Astrocyte of the cerebellum (primary cell): ENCODE results near the gene MCTP2.

Experiments
- DNase-seq: peaks from one replicate; pipeline ENCODE4 v3.0.0-alpha.2; 2011; ENCODE audit warnings: low read depth
- H3K4me3 ChIP-seq: 2 replicates; pipeline ENCODE4 v1.5.1; 2011; ENCODE audit warnings: mild to moderate bottlenecking, low read depth, low read length, moderate library complexity
- in situ Hi-C: cut with HindIII; loops from 2 replicates; pipeline ENCODE4 v1.10.0; 2017; ENCODE audit warnings: low sequenced_read_pairs
- TF ChIP-seq, protein P1 (sequence below): IDR thresholded peaks from 2 replicates; pipeline ENCODE4 v1.5.1; 2012; ENCODE audit warnings: low read length, low read depth, moderate library complexity, mild to moderate bottlenecking; ENCODE audit errors: missing control alignments

Gene MCTP2

DNA sequence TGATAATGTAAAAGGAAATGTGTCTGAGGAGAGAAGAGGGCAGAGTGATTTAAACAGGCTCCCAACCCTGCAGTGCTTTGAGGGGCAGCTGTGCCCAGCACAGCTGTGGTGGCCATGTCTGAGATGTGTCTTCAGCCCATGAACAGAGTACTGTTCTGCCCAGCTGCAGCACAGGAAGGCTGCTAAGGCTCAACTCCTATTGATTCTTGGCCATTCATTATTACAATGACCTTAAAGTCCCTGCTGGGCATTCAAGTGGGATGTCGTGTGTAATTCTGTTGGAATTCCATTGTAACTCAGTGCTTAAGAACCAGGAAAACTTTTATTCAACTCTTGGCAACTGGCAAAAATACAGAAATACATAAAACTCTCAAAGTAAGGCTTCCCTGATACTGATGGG is 229.3 kb downstream of the MCTP2 start:
- DNase-seq, result no peak
- H3K4me3 ChIP-seq, result no peak overlapping the region
- TF ChIP-seq, protein P1, sequence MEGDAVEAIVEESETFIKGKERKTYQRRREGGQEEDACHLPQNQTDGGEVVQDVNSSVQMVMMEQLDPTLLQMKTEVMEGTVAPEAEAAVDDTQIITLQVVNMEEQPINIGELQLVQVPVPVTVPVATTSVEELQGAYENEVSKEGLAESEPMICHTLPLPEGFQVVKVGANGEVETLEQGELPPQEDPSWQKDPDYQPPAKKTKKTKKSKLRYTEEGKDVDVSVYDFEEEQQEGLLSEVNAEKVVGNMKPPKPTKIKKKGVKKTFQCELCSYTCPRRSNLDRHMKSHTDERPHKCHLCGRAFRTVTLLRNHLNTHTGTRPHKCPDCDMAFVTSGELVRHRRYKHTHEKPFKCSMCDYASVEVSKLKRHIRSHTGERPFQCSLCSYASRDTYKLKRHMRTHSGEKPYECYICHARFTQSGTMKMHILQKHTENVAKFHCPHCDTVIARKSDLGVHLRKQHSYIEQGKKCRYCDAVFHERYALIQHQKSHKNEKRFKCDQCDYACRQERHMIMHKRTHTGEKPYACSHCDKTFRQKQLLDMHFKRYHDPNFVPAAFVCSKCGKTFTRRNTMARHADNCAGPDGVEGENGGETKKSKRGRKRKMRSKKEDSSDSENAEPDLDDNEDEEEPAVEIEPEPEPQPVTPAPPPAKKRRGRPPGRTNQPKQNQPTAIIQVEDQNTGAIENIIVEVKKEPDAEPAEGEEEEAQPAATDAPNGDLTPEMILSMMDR, result no peak
- in situ Hi-C loops, result loop anchor here (5.0 kb wide), 1 partner anchor 97 kb away; no protein-coding TSS in a partner anchor

DNA sequence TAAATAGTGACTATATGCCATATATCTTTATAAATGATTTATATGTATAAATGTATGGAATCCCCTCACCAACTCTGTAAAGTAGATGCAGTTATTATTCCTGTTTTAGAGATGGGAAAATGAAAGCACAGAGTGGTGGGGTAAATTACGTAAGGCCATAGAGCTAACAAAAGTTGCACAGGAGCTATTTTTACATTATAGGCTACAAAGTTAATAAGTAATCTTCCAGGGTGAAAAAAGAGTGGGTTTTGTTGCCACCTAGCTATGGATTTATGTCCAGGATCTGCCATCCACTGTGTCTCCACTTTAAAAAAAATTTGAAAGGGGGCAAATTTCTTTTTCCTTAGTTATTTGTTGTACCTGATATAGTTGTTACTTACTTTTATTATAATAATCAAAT is 235.7 kb downstream of the MCTP2 start:
- no peak overlapping the region for H3K4me3 ChIP-seq
- no peak for DNase-seq
- in situ Hi-C loops, result no loop called here
- TF ChIP-seq, protein P1, result no peak

DNA sequence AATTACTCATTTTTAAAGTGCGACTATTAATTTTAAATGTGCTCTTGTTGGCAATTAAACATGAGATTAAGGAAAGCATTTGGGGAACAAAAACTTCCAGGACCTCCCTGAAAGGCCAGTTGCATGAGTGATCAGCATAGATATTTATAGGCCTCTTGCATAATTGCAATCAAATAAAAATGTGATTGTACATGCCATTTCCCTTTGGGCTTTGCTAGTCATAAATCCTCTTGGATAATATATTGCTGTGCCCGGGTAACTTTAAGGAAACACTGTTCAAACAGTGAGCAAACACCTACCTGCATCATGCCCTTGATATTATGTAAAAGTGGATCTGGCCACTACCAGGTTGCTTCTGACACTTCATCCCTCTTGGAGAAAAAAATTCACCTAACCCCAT is 239.1 kb downstream of the MCTP2 start:
- TF ChIP-seq, protein P1, result no peak
- in situ Hi-C loops, result no loop called here
- no peak overlapping the region for H3K4me3 ChIP-seq
- no peak for DNase-seq

DNA sequence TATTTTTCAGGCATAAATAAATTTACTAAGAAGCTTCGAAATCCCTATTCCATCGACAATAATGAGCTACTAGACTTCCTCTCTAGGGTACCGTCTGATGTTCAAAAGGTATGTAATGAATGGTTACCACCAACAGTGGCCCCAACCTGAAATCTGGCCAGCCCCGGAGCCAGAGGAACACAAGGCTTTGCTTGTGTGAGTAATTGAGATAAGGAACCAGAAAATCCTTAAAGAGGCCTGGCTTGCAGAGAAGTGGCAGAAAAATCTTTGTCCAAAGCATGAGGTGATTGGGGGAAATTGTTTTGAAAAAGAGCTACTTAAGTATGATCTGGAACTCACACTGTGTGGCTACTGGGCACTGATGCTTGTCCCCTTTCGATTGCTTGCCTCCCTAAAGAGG is 245.3 kb downstream of the MCTP2 start:
- in situ Hi-C loops, result no loop called here
- H3K4me3 ChIP-seq, result no peak overlapping the region
- TF ChIP-seq, protein P1, result no peak
- DNase-seq, result no peak

DNA sequence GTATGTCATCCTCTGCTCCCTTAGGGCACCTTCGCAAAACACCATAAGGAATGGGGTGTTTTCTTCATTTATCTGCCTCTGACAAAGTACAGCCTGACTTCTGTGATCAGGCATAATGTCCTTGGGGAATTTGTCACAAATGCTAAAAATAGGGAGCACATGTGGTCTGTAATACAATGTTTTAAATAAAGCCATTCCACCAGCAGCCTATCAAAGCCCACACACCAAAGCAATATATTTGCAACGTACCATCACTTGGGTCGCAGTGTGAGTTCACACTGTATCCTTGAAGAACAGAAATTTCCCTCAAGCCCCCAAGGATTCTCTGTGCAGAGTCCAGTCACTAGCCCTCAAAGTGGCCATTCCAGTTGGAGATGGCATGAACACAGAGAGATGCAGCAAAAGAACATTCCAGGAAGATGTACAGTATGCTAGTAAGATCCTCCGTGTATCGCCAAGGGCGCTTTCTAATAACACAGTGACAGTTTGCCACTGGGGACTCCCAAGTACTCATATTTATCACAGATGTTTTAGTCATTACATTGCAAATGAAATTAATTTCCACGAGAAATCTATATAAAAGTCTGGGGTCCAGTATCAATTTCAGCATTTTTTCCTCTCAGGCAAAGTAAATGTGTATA is 246.7 kb downstream of the MCTP2 start:
- in situ Hi-C loops, result no loop called here
- no peak overlapping the region for H3K4me3 ChIP-seq
- TF ChIP-seq, protein P1, result no peak
- no peak for DNase-seq

DNA sequence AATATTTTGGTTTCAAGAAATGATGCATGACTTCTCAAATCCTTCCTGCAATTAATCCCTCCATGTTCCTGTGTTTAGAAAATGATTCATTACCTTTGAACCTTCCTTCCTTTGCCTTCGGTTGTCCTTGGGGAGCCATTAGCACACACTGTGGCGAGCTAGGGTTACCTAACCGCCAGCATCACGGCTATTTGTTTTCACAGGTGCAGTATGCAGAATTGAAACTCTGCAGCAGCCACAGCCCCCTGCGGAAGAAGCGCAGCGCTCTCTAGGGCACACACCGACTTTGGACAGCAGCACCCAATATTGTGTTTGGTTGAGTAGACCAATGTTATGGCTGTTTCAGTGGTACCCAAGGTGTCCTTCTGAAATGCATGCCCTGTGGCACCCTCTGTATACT is 247.4 kb downstream of the MCTP2 start:
- DNase-seq, result no peak
- H3K4me3 ChIP-seq, result no peak overlapping the region
- in situ Hi-C loops, result no loop called here
- TF ChIP-seq, protein P1, result no peak
